Femur (tissue), 1 donor: ENCODE measurements around the gene C19orf81.
A peak's percentile ranks its signal among the peaks of the same experiment; 100 is the strongest.
"Not testable (repeated sequence)": the region's sequence is repeated elsewhere in the genome, so short reads cannot be mapped to it uniquely, and the experiment has no call there.

ENCODE experiments used
- DNase-seq: peaks from one replicate; pipeline ENCODE4 v3.0.0-alpha.2; 2017

The C19orf81 gene

GRCh38 chr19:50649433-50650391 lies at the start of gene C19orf81:
Gene C19orf81, plus strand, starts transcription at chr19:50649445. Its CDS starts 0 bp downstream, at chr19:50649445.
- DNase-seq = no peak

GRCh38 chr19:50601407-50602088 lies 47.7 kb upstream of the C19orf81 start:
- DNase-seq = no peak

GRCh38 chr19:50602089-50602422 lies 47.2 kb upstream of the C19orf81 start:
- no peak for DNase-seq

GRCh38 chr19:50602496-50602895 lies 46.7 kb upstream of the C19orf81 start:
- no peak for DNase-seq

GRCh38 chr19:50602935-50603334 lies 46.3 kb upstream of the C19orf81 start:
- no peak for DNase-seq

- not testable (repeated sequence) for DNase-seq
These were observed 44.8 kb upstream of the C19orf81 start for GRCh38 chr19:50604264-50605073.

- not testable (repeated sequence) for DNase-seq
These were observed 43.0 kb upstream of the C19orf81 start for GRCh38 chr19:50606059-50606836.

GRCh38 chr19:50607388-50607787 lies 41.9 kb upstream of the C19orf81 start:
- DNase-seq = no peak

GRCh38 chr19:50607874-50608785 lies 41.1 kb upstream of the C19orf81 start:
- DNase-seq = peak; percentile 89

GRCh38 chr19:50612504-50613404 lies 36.5 kb upstream of the C19orf81 start:
- DNase-seq = not testable (repeated sequence)

- not testable (repeated sequence) for DNase-seq
These were observed 30.9 kb upstream of the C19orf81 start for GRCh38 chr19:50618379-50618778.

GRCh38 chr19:50619184-50619583 lies 30.1 kb upstream of the C19orf81 start:
- DNase-seq = not testable (repeated sequence)

- not testable (repeated sequence) for DNase-seq
These were observed 28.8 kb upstream of the C19orf81 start for GRCh38 chr19:50620394-50620906.

- no peak for DNase-seq
These were observed 24.2 kb upstream of the C19orf81 start for GRCh38 chr19:50624949-50625600.

- DNase-seq = no peak
These were observed 23.2 kb upstream of the C19orf81 start for GRCh38 chr19:50626011-50626410.

GRCh38 chr19:50626795-50627194 lies 22.4 kb upstream of the C19orf81 start:
- DNase-seq = no peak

GRCh38 chr19:50628146-50628545 lies 21.1 kb upstream of the C19orf81 start:
- DNase-seq = no peak

GRCh38 chr19:50628551-50628950 lies 20.7 kb upstream of the C19orf81 start:
- no peak for DNase-seq

- DNase-seq = no peak
These were observed 20.1 kb upstream of the C19orf81 start for GRCh38 chr19:50629194-50629593.
